CD4-positive, alpha-beta T cell treated with Interleukin-6 for 4 hours (primary cell): ENCODE results near the gene MLANA.
A peak's percentile ranks its signal among the peaks of the same experiment; 100 is the strongest.

Source experiments
- DNase-seq: peaks from one replicate; pipeline ENCODE4 v3.0.0-alpha.2; 2020; ENCODE audit warnings: mixed read lengths

MLANA gene

DNA sequence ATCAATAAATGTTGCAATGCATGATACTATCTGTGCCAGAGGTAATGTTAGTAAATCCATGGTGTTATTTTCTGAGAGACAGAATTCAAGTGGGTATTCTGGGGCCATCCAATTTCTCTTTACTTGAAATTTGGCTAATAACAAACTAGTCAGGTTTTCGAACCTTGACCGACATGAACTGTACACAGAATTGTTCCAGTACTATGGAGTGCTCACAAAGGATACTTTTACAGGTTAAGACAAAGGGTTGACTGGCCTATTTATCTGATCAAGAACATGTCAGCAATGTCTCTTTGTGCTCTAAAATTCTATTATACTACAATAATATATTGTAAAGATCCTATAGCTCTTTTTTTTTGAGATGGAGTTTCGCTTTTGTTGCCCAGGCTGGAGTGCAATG is 18.2 kb downstream of the MLANA start:
- no peak for DNase-seq

DNA sequence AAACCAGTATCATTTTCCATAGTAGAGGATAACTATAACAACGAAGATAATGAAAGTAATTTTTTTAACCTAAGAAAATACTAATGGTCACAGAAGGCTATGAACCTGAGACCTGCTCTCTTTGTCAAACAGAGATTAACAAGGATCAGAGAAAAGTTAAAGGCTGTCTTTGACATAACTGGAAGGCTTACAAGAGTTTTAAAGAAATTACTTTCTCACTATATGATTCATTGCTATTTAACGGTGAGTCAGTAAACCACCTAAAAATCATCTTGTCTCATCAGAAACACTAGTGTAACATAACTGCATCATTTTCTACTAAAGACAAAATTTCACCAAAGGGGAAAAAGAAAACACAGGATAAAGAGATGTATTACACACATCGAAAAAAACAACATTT is 19.3 kb downstream of the MLANA start:
- DNase-seq = no peak

DNA sequence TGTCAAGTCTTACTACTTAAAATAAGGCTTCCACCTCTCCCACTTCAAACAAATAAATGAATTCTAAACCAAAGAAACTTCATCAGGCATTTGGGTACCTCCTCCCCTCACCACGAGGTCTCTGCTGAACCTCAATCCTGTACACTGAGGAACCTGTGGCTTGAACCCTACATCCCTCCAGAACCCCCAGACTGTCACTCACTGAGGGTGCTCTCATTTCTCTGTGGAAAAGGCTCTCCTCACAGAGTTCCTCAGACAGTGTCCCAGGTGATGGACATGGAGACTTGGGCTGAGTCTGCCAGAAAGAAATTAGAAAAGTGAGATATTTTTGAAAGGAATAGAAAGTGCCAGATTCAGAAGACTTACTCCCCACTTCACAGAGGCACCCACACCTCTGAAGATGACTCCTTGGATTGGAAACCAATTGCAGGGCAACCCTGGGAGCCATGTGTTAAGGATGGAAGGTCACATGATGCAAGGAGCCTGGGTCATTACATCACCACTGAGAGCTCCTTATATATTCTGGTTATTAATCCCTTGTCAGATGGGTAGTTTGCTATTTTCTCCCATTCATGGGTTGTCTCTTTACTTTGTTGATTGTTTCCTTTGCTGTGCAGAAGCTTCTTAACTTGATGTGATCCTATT is 19.8 kb downstream of the MLANA start:
- DNase-seq = no peak

DNA sequence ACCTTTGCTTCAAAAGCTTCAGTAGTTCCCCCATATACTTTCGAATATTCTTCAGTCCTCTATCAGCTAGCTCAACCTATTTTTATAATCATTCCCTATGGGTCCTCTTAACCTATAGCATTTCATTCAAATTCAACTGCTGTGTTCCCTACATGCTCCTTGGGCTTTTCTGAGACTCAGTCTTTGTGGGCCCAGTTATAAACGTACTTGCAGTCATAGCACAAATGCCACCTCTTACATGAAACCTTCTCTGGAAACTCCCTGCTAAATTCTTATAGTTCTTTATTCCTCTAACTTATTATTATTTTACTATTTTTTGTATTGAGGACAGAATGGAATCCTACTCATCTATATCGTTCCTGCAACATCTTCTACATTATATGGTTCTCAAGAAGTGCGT is 24.7 kb downstream of the MLANA start:
- no peak for DNase-seq

DNA sequence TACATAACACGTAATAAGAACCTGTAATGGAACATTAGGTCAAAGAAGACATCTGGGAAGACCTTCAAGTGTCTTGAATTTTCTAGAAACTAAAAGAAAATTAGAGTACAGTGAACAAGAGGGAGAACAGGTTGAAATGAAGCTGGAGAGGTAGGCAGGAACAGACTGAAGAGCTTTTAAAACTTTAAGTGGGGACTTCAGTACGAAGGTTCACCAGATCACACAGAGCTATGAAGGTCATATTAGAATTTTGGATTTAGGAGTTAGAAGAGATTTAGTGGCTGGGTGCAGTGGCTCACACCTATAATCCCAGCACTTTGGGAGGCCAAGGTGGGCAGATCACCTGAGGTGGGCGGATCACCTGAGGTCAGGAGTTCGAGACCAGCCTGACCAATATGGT is 26.6 kb downstream of the MLANA start:
- no peak for DNase-seq

DNA sequence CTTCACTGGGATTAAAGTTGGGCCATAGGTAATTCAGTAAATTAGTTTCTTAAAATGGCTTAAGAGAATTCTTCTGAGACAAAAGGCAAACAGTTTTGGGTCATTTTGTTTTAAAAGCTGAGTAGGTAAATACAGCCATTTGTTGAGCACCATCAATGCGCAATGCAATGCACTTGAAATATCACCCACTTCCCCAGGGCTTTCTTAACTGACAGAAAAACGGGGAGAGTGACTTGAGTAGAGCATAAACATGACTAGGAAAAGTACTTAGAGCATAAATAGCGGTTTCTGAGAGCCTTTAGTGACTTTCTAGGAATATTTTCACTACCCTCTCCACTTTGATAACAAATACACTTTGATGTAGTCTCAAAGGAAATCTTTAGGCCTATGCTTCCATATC is 27.2 kb downstream of the MLANA start:
- no peak for DNase-seq

DNA sequence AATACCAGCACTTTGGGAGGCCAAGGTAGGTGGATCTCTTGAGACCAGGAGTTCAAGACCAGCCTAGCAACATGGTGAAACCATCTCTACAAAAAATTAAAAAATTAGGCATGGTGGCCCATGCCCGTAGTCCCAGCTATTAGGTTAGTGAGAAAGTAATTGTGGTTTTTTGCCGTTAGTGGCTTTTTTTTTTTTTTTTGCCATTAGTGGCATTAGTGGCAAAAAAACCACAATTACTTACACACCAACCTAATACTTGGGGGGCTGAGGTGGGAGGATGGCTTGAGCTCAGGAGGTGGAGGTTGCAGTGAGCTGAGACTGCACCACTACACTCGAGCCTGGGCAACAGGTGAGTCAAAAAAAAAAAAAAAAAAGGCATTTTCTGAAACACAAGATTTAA is 27.8 kb downstream of the MLANA start:
- DNase-seq = no peak

DNA sequence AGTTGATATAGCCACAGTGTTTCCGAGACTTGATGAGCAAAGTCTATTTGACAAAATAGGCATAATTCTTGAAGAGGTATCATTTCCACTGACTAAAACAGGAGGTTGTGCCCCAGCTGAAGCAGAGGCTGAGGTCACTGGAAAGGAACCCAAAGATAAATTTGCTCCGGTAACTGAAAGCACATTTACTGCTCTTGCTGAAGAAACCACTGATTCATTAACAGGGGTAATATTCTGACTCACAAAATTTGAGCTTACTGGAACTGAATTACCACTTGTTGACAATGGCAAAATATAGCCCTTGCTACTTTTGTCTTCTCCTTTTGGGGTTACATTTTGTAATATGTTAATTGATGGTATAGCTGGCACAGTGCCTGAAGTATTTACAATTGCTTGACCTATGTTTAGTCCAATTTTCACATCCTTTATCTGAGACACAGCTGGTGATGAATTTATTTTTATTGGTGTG is 30.2 kb downstream of the MLANA start:
- no peak for DNase-seq

DNA sequence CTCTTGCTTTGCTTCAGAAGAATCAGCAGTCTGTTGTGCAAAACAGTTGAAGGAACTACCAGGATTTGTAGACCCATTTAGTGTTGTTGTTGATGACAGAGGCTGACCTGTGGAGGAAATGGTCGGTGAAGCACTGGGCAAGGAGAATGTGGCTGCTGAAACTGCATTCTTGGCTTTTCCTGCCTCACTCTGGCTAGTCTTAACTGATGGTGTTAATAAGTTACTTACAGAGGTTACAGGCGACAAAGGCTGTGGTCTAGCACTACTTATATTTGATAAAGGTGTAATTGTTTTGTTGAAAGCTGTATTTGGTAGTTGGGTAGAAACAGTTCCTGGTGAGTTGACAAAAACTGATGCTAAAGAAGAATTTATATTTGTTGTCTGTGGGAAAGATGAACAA is 31.5 kb downstream of the MLANA start:
- DNase-seq = no peak

DNA sequence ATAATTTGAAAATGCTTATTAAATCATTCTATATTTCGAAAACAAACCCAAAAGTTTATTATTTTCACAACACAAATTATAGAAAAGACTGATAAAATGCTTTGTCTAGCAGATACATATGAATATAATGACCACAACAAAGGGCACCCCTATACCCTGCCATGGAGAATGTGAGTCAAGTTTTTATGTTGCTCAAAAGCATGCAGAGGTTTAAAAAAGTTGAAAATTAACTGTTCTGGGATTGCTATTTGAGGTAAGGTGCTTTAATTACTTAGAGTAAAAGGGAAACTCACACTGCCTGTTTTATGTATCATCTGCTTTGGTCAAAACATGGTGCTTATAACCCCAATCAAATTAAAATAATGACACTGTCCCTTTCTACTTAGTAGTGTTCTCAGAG is 41.0 kb downstream of the MLANA start:
- DNase-seq = no peak

DNA sequence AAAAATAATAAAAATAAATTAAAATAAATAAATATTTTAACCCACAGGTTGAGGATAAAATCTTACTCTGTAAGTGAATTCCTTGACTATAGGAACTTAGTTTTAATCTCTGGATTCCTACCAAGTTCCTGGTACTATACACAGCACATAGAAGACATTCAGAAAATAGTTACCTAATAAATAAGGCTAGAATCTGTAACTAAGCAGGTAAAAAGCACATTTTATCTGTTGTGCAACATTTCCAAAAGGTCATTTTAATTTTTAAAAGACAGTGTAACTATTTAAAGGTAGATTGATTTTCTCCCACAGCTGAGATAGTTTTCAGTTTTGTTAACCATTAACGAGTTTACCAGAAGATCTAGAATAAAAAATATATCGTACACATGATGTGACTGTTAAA is 47.8 kb downstream of the MLANA start:
- DNase-seq = no peak

DNA sequence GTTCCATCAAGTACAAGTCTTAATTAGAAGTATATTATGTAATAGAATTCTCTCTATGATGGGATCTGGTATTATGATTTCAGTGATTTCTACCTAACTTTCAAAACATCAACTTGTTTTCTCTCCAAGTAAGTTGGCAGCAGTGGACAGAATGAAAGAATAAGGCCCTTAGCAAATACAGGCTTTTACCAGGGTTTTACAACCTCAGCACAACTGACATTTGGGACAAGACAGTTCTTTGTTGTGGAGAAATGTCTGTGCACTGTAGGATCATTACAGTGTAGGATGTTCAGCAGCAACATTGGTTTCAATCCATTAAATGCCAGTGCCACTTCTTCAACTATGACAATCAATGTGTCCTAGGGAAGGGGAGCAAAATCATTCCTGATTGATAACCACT is 48.8 kb downstream of the MLANA start:
- no peak for DNase-seq

DNA sequence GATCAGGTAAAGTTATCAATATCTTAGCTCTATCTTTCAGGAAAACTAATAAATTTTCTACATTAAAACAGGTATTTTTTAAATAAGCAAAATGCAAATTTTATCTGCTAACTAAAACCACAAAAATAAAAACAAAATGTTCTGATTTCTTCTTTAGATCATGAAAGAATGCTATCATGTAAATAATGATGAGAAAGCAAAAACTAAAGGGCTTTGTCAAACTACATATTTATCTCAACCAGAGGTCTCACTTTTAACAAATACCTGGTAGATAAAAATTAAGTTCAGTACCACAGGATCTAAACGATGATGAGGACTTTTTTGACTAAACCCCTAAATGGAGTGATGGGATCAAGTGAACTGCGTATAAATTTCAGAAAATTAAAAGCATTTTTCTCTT is 50.5 kb downstream of the MLANA start:
- DNase-seq = no peak

DNA sequence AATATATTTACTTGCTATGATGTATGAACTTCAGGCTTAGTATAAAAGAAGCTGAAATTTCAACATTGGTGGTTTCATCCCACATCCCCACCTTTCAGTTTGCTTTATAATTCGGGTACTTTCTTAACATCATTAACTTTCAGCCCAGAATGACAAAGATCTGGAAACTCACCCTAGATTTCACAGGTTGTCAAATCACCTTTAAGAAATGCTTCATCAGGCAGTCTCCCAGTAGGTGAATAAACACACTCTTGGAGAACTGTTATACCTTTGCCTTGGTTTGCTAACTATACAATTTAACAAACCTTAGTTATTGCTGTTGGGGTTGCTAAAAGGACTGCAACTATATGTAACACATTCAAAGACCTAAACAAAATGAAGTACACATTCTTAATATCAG is 54.4 kb downstream of the MLANA start:
- no peak for DNase-seq

DNA sequence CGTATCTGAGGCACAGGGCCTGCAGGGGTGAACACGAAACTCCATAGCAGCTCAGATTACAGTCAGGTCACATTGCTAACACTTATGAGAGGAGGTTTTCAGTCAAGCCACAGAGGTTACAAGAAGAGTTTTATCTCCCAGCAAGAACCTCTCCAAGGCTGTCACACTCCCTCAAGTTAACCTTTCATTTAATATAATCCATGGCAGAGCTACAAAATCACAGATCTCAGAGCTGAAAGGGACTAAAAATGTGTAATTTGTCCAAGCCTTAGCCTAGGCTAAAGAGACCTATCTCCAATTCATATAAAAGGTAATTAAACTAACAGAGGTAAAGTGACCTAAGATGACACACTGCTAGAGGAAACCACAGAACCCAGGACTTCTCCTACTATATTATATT is 57.2 kb downstream of the MLANA start:
- DNase-seq = no peak

DNA sequence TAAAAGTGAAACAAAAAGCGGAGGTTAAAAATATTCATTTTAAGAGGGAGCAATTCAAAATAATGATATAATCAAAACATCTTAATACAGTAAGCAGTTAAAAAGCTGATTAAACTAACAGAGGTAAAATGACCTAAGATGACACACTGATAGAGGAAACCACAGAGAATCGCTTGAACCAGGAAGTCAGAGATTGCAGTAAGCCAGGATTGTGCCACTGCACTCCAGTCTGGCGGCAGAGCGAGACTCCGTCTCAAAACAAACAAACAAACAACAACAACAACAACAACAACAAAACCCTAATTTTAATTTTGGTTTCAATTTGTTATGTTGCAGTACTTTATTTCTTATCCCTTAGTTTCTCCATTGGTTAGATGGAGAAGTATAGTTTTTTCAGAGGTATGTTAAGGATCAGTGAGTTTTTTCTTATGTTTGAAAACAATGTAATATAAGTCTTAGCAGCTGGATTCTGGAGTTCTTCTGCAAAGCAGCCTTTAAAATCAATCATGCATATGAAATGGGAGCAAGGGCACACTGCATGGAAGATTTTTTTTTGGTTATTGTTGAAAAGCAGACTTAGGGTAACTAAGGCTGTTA is 58.5 kb downstream of the MLANA start:
- DNase-seq = peak; percentile 13

DNA sequence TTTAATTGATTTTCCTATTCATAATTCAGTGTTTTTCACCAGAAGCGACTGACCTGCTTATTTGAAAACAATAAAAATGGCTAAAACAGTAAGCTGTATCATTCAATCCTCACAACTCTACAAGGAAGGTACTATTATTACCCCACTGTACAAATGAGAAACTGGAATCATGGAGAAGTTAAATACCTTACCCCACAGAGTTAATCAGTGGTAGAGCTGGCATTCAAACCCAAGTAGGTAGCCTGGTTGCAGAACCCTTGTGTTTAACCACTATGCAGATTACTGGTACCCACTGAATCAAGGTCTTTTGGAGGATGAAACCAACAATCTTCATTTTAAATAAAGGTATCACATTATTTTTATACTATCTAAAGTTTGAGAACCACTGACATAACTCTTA is 59.6 kb downstream of the MLANA start:
- no peak for DNase-seq

DNA sequence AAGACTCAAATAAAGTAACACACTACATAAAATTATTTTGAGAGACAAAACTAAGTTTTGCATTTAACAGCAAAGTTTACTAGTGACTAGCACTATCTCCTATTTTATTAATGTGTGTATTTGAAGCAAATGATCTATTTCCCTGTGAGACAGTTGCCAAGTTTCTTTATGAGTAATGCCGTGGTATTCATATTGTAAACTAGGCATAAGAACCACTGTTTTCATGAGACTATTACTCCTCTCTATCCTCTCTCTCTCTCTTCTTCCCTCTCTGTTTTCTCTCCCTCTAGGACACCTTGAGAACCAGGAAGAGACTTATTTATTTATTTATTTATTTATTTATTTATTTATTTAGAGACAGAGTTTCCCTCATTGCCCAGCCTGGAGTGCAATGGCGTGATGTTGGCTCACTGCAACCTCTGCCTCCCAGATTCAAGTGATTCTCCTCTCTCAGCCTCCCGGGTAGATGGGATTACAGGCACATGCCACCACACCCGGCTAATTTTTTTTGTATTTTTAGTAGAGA is 61.1 kb downstream of the MLANA start:
- no peak for DNase-seq

DNA sequence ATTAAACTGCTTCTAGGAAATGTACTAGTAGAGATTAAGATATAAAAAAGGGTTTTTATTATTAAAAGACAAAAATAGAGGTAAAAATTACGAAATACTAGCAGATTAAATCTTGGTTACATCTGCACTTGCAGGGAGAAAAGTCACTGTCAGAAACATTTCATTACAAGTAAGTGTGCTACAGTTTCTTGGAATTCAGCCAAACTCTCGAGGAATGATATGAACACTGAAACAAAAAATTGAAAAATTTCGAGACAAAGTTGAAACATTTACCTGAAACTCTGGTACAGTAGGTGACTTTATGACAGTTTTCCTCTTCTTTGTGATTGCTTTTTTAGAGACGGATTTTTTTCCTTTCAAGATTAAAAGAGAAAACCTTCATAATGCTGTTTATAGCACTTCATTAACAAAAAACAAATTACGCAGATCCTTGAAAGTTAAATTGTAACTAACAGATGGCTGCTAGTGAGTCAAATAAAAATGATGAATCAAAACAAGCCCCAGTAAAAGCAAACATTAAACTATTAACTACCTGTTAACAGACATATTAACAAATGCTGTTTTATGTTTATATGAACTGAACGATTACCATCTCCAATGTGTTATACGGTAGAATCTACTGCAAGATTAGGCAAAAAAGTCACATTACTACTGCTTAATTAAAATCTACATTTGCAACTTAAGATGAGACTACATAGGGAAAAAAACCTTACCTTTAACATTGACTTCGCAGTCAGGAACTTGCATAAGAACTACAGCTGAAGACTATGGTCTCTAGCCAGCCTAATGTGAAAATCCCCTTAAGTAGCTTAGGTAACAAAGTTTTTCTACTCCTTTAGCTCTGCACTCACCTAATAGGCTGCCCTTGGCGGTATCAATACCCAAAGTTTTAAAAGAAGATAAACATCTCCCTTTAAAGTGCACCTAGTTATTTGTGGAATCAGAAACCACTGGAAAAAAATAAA is 63.3 kb downstream of the MLANA start:
- DNase-seq = no peak

DNA sequence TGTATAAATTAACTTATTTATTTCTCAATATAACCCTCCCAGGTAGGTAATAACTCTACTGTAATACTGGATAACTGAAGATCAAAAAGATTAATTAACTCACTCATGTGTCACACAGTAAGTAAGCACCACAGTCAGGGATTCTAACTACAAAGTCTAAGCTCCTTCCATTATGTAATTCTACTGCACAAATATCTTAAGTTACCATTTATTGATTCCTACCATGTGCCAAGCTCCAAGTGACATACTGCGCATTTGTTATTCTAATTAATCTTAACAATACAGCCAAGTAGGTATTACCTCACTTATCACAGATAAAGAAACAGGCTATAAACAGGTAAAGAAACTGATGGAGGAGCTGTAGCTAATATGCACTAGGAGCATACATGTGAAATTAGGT is 66.5 kb downstream of the MLANA start:
- DNase-seq = no peak

DNA sequence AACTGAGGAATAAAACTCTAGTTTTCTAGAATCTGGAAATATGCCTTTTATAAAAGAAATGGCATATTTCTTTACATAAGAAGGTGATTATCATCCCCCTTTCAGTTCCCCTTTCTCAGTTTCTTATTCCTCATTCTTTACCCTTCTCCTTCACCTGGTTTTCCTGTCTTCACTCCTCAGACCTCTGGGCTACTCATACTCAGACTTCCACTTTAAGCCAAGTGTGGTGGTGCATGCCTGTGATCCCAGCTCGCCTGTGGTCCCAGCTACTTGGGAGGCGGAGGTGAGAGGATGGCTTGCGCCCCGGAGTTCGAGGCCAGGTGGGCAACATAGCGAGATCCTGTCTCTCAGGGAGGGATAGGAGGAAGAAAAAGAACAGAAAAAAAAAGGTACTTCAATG is 67.6 kb downstream of the MLANA start:
- no peak for DNase-seq
